DOHH2 (cell line): ENCODE measurements around the gene RBM4B.
"Not testable (repeated sequence)": the region's sequence is repeated elsewhere in the genome, so short reads cannot be mapped to it uniquely, and the experiment has no call there.

Experiments
- H3F3A ChIP-seq: fragments of 200-600 bp; sonication (generic), shearing (Covaris generic); 2 replicates; pipeline ENCODE4 v1.6.0; 2016; ENCODE audit warnings: antibody characterized with exemption, mild to moderate bottlenecking; ENCODE audit not compliant: control insufficient read depth, insufficient read depth
- H3K27ac ChIP-seq: fragments of 200-600 bp; sonication (generic); 2 replicates; pipeline ENCODE4 v1.5.1; 2014; ENCODE audit warnings: low read depth, mild to moderate bottlenecking, low read length, moderate library complexity
- H3K27me3 ChIP-seq: fragments of 200-600 bp; sonication (generic); 2 replicates; pipeline ENCODE4 v1.6.1; 2014; ENCODE audit warnings: mild to moderate bottlenecking, low read length, mixed read lengths; ENCODE audit not compliant: control insufficient read depth
- H3K36me3 ChIP-seq: fragments of 200-600 bp; sonication (generic); 2 replicates; pipeline ENCODE4 v1.6.1; 2014; ENCODE audit warnings: mild to moderate bottlenecking, low read length, moderate library complexity, mixed read lengths; ENCODE audit not compliant: control insufficient read depth
- H3K4me1 ChIP-seq: fragments of 200-600 bp; sonication (generic); 2 replicates; pipeline ENCODE4 v1.6.1; 2014; ENCODE audit warnings: mild to moderate bottlenecking, low read length, mixed read lengths; ENCODE audit not compliant: control insufficient read depth
- H3K4me2 ChIP-seq: fragments of 200-600 bp; sonication (generic); 2 replicates; pipeline ENCODE4 v1.6.0; 2014; ENCODE audit warnings: mild to moderate bottlenecking, low read length, moderate library complexity
- H3K4me3 ChIP-seq: fragments of 200-600 bp; sonication (generic); 2 replicates; pipeline ENCODE4 v1.5.1; 2014; ENCODE audit warnings: mild to moderate bottlenecking, low read length, mixed read lengths
- H3K79me2 ChIP-seq: fragments of 200-600 bp; sonication (generic); 2 replicates; pipeline ENCODE4 v1.6.1; 2014; ENCODE audit warnings: mild to moderate bottlenecking, low read length, mixed read lengths; ENCODE audit not compliant: control insufficient read depth
- H3K9me2 ChIP-seq: fragments of 200-600 bp; sonication (generic); replicated peaks from 2 replicates; pipeline ENCODE4 v1.6.1; 2014; ENCODE audit warnings: mild to moderate bottlenecking, low read length, mixed read lengths; ENCODE audit not compliant: control insufficient read depth
- H3K9me3 ChIP-seq: fragments of 200-600 bp; sonication (generic); 2 replicates; pipeline ENCODE4 v1.6.1; 2014; ENCODE audit warnings: antibody characterized with exemption, low read length, mixed read lengths; ENCODE audit not compliant: control insufficient read depth, insufficient read depth
- H4K20me1 ChIP-seq: fragments of 200-600 bp; sonication (generic); 2 replicates; pipeline ENCODE4 v1.6.0; 2014; ENCODE audit warnings: low read depth, mild to moderate bottlenecking, antibody characterized with exemption, low read length, moderate library complexity; ENCODE audit not compliant: control insufficient read depth, insufficient read depth
- CTCF ChIP-seq: fragments of 200-600 bp; sonication (generic); IDR thresholded peaks from one replicate; pipeline ENCODE4 v1.5.1; 2014; ENCODE audit warnings: antibody characterized with exemption, mild to moderate bottlenecking, low read depth, low read length; ENCODE audit not compliant: poor library complexity, severe bottlenecking
- EZH2phosphoT487 ChIP-seq: fragments of 200-600 bp; sonication (generic); IDR thresholded peaks from 2 replicates; pipeline ENCODE4 v1.6.1; 2017; ENCODE audit warnings: borderline replicate concordance, mild to moderate bottlenecking, antibody characterized with exemption, low read length, moderate library complexity, mixed read lengths

RBM4B gene

GRCh38 chr11:66677599-66678375 lies at the start of gene RBM4B:
Gene RBM4B (minus strand): TSS chr11:66677887. CDS start chr11:66677079, 808 bp downstream.
- TF ChIP-seq EZH2phosphoT487 (no peak), CTCF (no peak)
- Histone ChIP-seq H3K4me1 (peaks cover 44% of the 10 kb centered on the region), H3K27ac (peak within 1 kb of the TSS; percentile 88), H3K9me2 (no peaks in the 10 kb centered on the region), H3K4me3 (peak within 1 kb of the TSS; percentile 83), H4K20me1 (no peaks in the 10 kb centered on the region), H3F3A (peaks cover 16% of the 10 kb centered on the region), H3K36me3 (peaks cover 31% of the 10 kb centered on the region), H3K79me2 (peaks cover 46% of the 10 kb centered on the region), H3K9me3 (no peaks in the 10 kb centered on the region), H3K4me2 (peak within 1 kb of the TSS; percentile 100), H3K27me3 (no peaks in the 10 kb centered on the region)

GRCh38 chr11:66725647-66726046 lies 48.0 kb upstream of the RBM4B start:
- Histone ChIP-seq H3F3A (peaks cover 5% of the 10 kb centered on the region; the same call in 1 of the 2 replicates), H3K4me1 (peaks cover 28% of the 10 kb centered on the region), H3K9me3 (no peaks in the 10 kb centered on the region), H3K79me2 (peaks cover 37% of the 10 kb centered on the region), H3K9me2 (no peaks in the 10 kb centered on the region), H3K4me3 (no peak overlapping the region), H3K36me3 (peaks cover 12% of the 10 kb centered on the region; the same call in 1 of the 2 replicates), H3K27me3 (peaks cover 3% of the 10 kb centered on the region; the same call in 1 of the 2 replicates), H4K20me1 (no peaks in the 10 kb centered on the region), H3K4me2 (no peak overlapping the region), H3K27ac (no peak overlapping the region)
- TF ChIP-seq CTCF (no peak), EZH2phosphoT487 (no peak)

- peaks cover 37% of the 10 kb centered on the region for H3K79me2 ChIP-seq
- TF ChIP-seq CTCF (no peak), EZH2phosphoT487 (no peak)
- no peak overlapping the region for H3K27ac ChIP-seq
- H3K9me3 ChIP-seq, result no peaks in the 10 kb centered on the region
- H3F3A ChIP-seq, result peaks cover 3% of the 10 kb centered on the region; the same call in 1 of the 2 replicates
- H3K4me1 ChIP-seq, result peaks cover 32% of the 10 kb centered on the region
- H3K4me3 ChIP-seq, result no peak overlapping the region
- H3K4me2 ChIP-seq, result no peak overlapping the region
- H3K27me3 ChIP-seq, result peaks cover 3% of the 10 kb centered on the region; the same call in 1 of the 2 replicates
- H3K9me2 ChIP-seq, result no peaks in the 10 kb centered on the region
- no peaks in the 10 kb centered on the region for H4K20me1 ChIP-seq
- peaks cover 17% of the 10 kb centered on the region for H3K36me3 ChIP-seq
Measured at GRCh38 chr11:66725114-66725513, 47.4 kb upstream of the RBM4B start.

GRCh38 chr11:66724167-66724566 lies 46.5 kb upstream of the RBM4B start:
- H3K9me3 ChIP-seq, H3K4me2 ChIP-seq, H3K27me3 ChIP-seq, H3K9me2 ChIP-seq, H3F3A ChIP-seq, H3K4me3 ChIP-seq, H3K27ac ChIP-seq, H4K20me1 ChIP-seq: not testable (repeated sequence)
- Histone ChIP-seq H3K79me2 (peaks cover 37% of the 10 kb centered on the region), H3K36me3 (peaks cover 26% of the 10 kb centered on the region), H3K4me1 (peaks cover 33% of the 10 kb centered on the region)
